Measurements from ENCODE around the gene HES3.

The HES3 gene

DNA sequence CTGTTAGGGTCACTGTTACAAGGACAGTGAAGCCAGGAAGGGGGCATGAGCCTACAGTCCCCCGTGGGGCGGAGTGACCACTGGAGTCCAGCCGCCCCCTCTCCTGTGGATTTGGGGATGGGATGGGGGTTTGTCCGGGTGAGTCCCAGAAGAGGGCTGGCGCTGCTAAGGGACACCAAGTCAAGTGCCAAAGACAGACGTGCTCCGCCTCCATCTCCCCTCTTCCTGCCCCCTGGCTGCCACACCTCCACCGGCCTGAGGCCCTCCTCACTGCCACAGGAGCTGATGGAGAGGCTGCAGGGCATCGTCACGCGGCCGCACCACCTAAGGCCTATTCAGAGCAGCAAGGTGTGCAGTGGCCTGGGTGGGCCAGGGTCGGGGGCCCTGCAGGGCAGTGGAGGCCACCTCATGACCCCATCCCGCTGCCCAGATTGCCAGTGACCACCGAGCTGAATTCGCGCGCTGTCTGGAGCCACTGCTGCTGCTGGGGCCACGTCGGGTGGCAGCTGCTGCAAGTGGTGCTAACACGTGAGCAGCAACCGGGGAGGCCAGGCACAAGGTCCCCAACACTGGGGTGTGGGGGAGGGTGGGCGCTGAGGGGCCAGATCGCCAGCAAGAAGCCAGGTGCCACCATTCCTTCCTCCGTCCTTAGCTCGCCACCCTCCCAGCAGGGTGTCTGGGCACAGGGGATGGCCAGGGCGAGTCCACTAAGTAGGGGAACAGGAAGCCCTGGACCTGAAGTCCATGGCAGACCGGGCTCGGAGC is 33.2 kb upstream of the HES3 start:
- H3K4me3 ChIP-seq (ENCODE audit: low read depth, low read length, poor library complexity, severe bottlenecking): no peak overlapping the region
- H3K9ac ChIP-seq (ENCODE audit: low read length): no peak overlapping the region
- H4K20me1 ChIP-seq (ENCODE audit: insufficient read depth, low read length): no peaks in the 10 kb centered on the region
- no peaks in the 10 kb centered on the region for H3F3A ChIP-seq (ENCODE audit: insufficient read depth, low read length)
- no peaks in the 10 kb centered on the region for H3K9me3 ChIP-seq (ENCODE audit: low read length)
- H3K4me1 ChIP-seq (ENCODE audit: insufficient read depth, low read length, severe bottlenecking): peaks cover 16% of the 10 kb centered on the region
- no peak overlapping the region for H2AFZ ChIP-seq (ENCODE audit: low read length)
- H3K4me2 ChIP-seq (ENCODE audit: low read length): no peak overlapping the region
- TF ChIP-seq, protein P1, sequence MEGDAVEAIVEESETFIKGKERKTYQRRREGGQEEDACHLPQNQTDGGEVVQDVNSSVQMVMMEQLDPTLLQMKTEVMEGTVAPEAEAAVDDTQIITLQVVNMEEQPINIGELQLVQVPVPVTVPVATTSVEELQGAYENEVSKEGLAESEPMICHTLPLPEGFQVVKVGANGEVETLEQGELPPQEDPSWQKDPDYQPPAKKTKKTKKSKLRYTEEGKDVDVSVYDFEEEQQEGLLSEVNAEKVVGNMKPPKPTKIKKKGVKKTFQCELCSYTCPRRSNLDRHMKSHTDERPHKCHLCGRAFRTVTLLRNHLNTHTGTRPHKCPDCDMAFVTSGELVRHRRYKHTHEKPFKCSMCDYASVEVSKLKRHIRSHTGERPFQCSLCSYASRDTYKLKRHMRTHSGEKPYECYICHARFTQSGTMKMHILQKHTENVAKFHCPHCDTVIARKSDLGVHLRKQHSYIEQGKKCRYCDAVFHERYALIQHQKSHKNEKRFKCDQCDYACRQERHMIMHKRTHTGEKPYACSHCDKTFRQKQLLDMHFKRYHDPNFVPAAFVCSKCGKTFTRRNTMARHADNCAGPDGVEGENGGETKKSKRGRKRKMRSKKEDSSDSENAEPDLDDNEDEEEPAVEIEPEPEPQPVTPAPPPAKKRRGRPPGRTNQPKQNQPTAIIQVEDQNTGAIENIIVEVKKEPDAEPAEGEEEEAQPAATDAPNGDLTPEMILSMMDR (IDR thresholded peaks at IDR 0.05; ENCODE audit: low read length): no peak
- TF ChIP-seq EZH2 (IDR thresholded peaks at IDR 0.05; ENCODE audit: borderline replicate concordance, low read length): no peak
- H3K79me2 ChIP-seq (ENCODE audit: insufficient read depth, low read length): no peaks in the 10 kb centered on the region
- no peak overlapping the region for H3K27ac ChIP-seq (ENCODE audit: low read depth, low read length, poor library complexity, severe bottlenecking)
- H3K9me2 ChIP-seq (ENCODE audit: low read depth, low read length): no peaks in the 10 kb centered on the region
- H3K36me3 ChIP-seq (ENCODE audit: insufficient read depth, low read length): no peaks in the 10 kb centered on the region
- peaks cover 6% of the 10 kb centered on the region; the same call in 1 of the 2 replicates for H3K27me3 ChIP-seq (ENCODE audit: insufficient read depth, low read length)

DNA sequence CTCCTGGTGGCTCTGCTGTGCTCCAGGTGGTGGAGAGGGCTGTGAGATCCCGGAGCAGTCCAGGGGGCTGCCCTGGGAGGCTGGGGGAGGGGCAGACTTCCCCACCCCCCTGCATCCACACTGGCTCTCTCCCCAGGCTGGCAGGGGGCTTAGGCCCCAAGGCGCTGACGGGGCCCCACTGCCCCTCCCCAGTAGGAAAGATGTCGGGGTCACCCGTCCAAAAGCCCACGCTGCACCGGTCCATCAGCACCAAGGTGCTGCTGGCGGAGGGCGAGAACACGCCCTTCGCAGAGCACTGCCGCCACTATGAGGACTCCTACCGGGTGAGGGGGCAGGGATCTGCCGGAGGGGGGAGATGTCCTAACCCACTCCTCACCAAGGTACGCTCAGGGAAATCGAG is 32.2 kb upstream of the HES3 start:
- no peaks in the 10 kb centered on the region for H3F3A ChIP-seq (ENCODE audit: insufficient read depth, low read length)
- H3K9me2 ChIP-seq (ENCODE audit: low read depth, low read length): no peaks in the 10 kb centered on the region
- no peak overlapping the region for H3K9ac ChIP-seq (ENCODE audit: low read length)
- no peaks in the 10 kb centered on the region for H3K9me3 ChIP-seq (ENCODE audit: low read length)
- H3K27me3 ChIP-seq (ENCODE audit: insufficient read depth, low read length): peaks cover 6% of the 10 kb centered on the region; the same call in 1 of the 2 replicates
- H3K27ac ChIP-seq (ENCODE audit: low read depth, low read length, poor library complexity, severe bottlenecking): no peak overlapping the region
- H4K20me1 ChIP-seq (ENCODE audit: insufficient read depth, low read length): no peaks in the 10 kb centered on the region
- no peaks in the 10 kb centered on the region for H3K36me3 ChIP-seq (ENCODE audit: insufficient read depth, low read length)
- no peak overlapping the region for H3K4me3 ChIP-seq (ENCODE audit: low read depth, low read length, poor library complexity, severe bottlenecking)
- no peak overlapping the region for H2AFZ ChIP-seq (ENCODE audit: low read length)
- no peak overlapping the region for H3K4me2 ChIP-seq (ENCODE audit: low read length)
- H3K79me2 ChIP-seq (ENCODE audit: insufficient read depth, low read length): no peaks in the 10 kb centered on the region
- peaks cover 12% of the 10 kb centered on the region for H3K4me1 ChIP-seq (ENCODE audit: insufficient read depth, low read length, severe bottlenecking)
- TF ChIP-seq, protein P1 (IDR thresholded peaks at IDR 0.05; ENCODE audit: low read length): no peak
- TF ChIP-seq EZH2 (IDR thresholded peaks at IDR 0.05; ENCODE audit: borderline replicate concordance, low read length): no peak

DNA sequence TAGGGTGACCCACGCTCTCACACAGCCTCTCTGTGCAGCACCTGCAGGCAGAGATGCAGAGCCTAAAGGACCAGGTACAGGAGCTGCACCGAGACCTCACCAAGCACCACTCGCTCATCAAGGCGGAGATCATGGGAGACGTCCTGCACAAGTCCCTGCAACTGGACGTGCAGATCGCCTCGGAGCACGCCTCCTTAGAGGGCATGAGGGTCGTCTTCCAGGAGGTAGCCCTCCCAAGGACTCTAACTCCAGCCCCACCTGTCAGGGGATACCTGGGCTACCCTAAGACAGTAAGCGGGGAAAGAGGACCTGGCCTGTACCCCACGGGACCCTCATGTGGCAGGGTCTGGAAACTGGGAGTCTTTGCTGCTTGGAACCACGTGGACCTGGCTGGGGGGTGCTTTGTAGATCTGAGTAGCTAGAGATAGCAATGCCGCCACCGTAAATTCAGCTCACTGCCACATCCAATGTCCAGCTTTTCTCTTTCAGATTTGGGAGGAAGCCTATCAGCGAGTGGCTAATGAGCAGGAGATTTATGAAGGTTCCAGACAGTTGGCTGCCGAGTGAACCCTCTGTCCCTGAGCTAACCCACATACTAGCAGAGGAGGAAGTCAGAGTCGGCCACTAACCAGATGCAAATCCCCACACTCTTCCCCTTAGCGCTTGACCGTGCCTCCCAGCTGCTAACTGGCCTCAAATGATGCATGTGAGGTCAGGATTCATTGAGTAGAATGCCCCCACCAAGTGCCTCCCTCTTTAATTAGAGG is 31.6 kb upstream of the HES3 start:
- H3K4me1 ChIP-seq (ENCODE audit: insufficient read depth, low read length, severe bottlenecking): peaks cover 12% of the 10 kb centered on the region
- peaks cover 6% of the 10 kb centered on the region for H3K27me3 ChIP-seq (ENCODE audit: insufficient read depth, low read length)
- no peaks in the 10 kb centered on the region for H4K20me1 ChIP-seq (ENCODE audit: insufficient read depth, low read length)
- TF ChIP-seq, protein P1 (IDR thresholded peaks at IDR 0.05; ENCODE audit: low read length): no peak
- no peak for TF ChIP-seq EZH2 (IDR thresholded peaks at IDR 0.05; ENCODE audit: borderline replicate concordance, low read length)
- H3K9me2 ChIP-seq (ENCODE audit: low read depth, low read length): no peaks in the 10 kb centered on the region
- H3K79me2 ChIP-seq (ENCODE audit: insufficient read depth, low read length): no peaks in the 10 kb centered on the region
- H3K9me3 ChIP-seq (ENCODE audit: low read length): no peaks in the 10 kb centered on the region
- H3K27ac ChIP-seq (ENCODE audit: low read depth, low read length, poor library complexity, severe bottlenecking): no peak overlapping the region
- H3K9ac ChIP-seq (ENCODE audit: low read length): no peak overlapping the region
- H3K4me3 ChIP-seq (ENCODE audit: low read depth, low read length, poor library complexity, severe bottlenecking): no peak overlapping the region
- H3K4me2 ChIP-seq (ENCODE audit: low read length): no peak overlapping the region; the same call in 1 of the 2 replicates
- no peaks in the 10 kb centered on the region for H3F3A ChIP-seq (ENCODE audit: insufficient read depth, low read length)
- no peak overlapping the region for H2AFZ ChIP-seq (ENCODE audit: low read length)
- no peaks in the 10 kb centered on the region for H3K36me3 ChIP-seq (ENCODE audit: insufficient read depth, low read length)
